HepG2 (cell line): ENCODE measurements around the gene RNASE12. TPM values are rescaled to one million over a fixed set of nuclear protein-coding genes. Genes with fewer than 3 reads are reported as not detected.

Source experiments
- AGO1 ChIP-seq: fragments of 200-400 bp; formaldehyde crosslinking; IDR thresholded peaks from 2 replicates; pipeline ENCODE4 v1.6.1; 2017; ENCODE audit warnings: mild to moderate bottlenecking, low read depth, low read length, moderate library complexity; ENCODE audit not compliant: poor library complexity, severe bottlenecking
- ELF1 ChIP-seq: sonication (generic); formaldehyde crosslinking; IDR thresholded peaks from 2 replicates; pipeline ENCODE4 v1.4.0; 2020; ENCODE audit warnings: missing genetic modification reagents
- GLMP ChIP-seq: sonication (generic); formaldehyde crosslinking; IDR thresholded peaks from 2 replicates; pipeline ENCODE4 v1.9.0; 2021; ENCODE audit warnings: missing genetic modification reagents, mild to moderate bottlenecking, borderline replicate concordance
- PBX3 ChIP-seq: sonication (generic); formaldehyde crosslinking; IDR thresholded peaks from 2 replicates; pipeline ENCODE4 v1.8.1; 2023; ENCODE audit warnings: missing genetic modification reagents, inconsistent platforms, borderline replicate concordance
- ZC3H13 ChIP-seq: sonication (generic); formaldehyde crosslinking; IDR thresholded peaks from 2 replicates; pipeline ENCODE4 v1.8.1; 2023; ENCODE audit warnings: mild to moderate bottlenecking, missing genetic modification reagents, moderate library complexity
- ZNF264 ChIP-seq: sonication (generic); formaldehyde crosslinking; IDR thresholded peaks from 2 replicates; pipeline ENCODE4 v1.4.0; 2020; ENCODE audit warnings: missing genetic modification reagents
- ZNF558 ChIP-seq: sonication (generic); formaldehyde crosslinking; IDR thresholded peaks from 2 replicates; pipeline ENCODE4 v1.9.0; 2022; ENCODE audit warnings: mild to moderate bottlenecking, missing genetic modification reagents, borderline replicate concordance
- ZNF629 ChIP-seq: sonication (generic); formaldehyde crosslinking; conservative IDR thresholded peaks from 2 replicates; pipeline ENCODE4 v1.5.0; 2020; ENCODE audit warnings: missing genetic modification reagents
- ZNF639 ChIP-seq: conservative IDR thresholded peaks from 2 replicates; pipeline ENCODE4 v1.6.1; 2018; ENCODE audit warnings: missing genetic modification reagents
- ZNF672 ChIP-seq: sonication (generic); formaldehyde crosslinking; IDR thresholded peaks from 2 replicates; pipeline ENCODE4 v1.8.1; 2022; ENCODE audit warnings: missing genetic modification reagents
- ZNF841 ChIP-seq: sonication (generic); formaldehyde crosslinking; IDR thresholded peaks from 2 replicates; pipeline ENCODE4 v1.8.1; 2023; ENCODE audit warnings: missing genetic modification reagents, borderline replicate concordance
- polyA plus RNA-seq, 8 experiments: library from polyadenylated mRNA; depleted of rRNA in 3 of 8; stranded (reverse) in 7 of 8; unstranded in 1 of 8; fragments of >200 nt; fragmentation: Illumina TruSeq in 4 of 8; extraction: Trizol in 4 of 8; gene quantifications; 2 replicates each; pipeline versions ENCODE4 v1.2.1 to v1.2.3, GENCODE V29; 2011 to 2016; ENCODE audit warnings: low read depth in 4 of 8, missing spikeins in 1 of 8, mixed read lengths in 1 of 8; ENCODE audit not compliant: insufficient read depth in 1 of 8
- total RNA-seq, 5 experiments: library from RNA; depleted of rRNA; stranded (reverse); fragments of >200 nt; fragmentation: Illumina TruSeq; extraction: Trizol; gene quantifications; 2 replicates each; pipeline ENCODE4 v1.2.3, GENCODE V29; 2016; ENCODE audit warnings: low read depth in 1 of 5

The RNASE12 gene
- total and polyA plus RNA-seq, 2 of the 13 experiments (the other 11 are each of a cell fraction or from before 2014, with no cell fraction given), result not detected

- TF ChIP-seq GLMP (CRISPR knock-in tag) (no peak), ELF1 (0 out of 2 replicates have a peak, but pooled peaks have one; percentile 8), ZNF841 (CRISPR knock-in tag) (no peak), ZNF558 (0 out of 2 replicates have a peak, but pooled peaks have one; percentile 24), AGO1 (no peak), PBX3 (no peak), ZNF639 (CRISPR knock-in tag) (no peak), ZNF629 (CRISPR knock-in tag) (no peak), ZNF264 (no peak), ZC3H13 (CRISPR knock-in tag) (no peak), ZNF672 (CRISPR knock-in tag) (no peak)
These were observed 41.3 kb upstream of the RNASE12 start (continued) for GRCh38 chr14:20632448-20632830.
